SK-N-SH treated with all-trans-retinoic acid at 6 μM for 48 hours (cell line): Measurements from ENCODE around the gene GRHL3.

Experiments
- PPARA ChIP-seq: fragments of 250-450 bp; sonication (Bioruptor Pico); IDR thresholded peaks from 2 replicates; pipeline ENCODE4 v1.5.0; 2020; ENCODE audit warnings: mild to moderate bottlenecking, borderline replicate concordance
- TCF4 ChIP-seq: fragments of 250-450 bp; sonication (Bioruptor Pico); IDR thresholded peaks from 2 replicates; pipeline ENCODE4 v1.8.0; 2021; ENCODE audit warnings: mild to moderate bottlenecking, moderate library complexity, borderline replicate concordance
- ZFP3 ChIP-seq: fragments of 250-450 bp; sonication (Bioruptor Pico); IDR thresholded peaks from 2 replicates; pipeline ENCODE4 v1.5.0; 2020; ENCODE audit warnings: mild to moderate bottlenecking, moderate library complexity
- ZNF565 ChIP-seq: fragments of 450-650 bp; formaldehyde crosslinking; conservative IDR thresholded peaks from 2 replicates; pipeline ENCODE4 v1.5.0; 2020; ENCODE audit warnings: low read depth, mild to moderate bottlenecking, moderate library complexity
- ZNF70 ChIP-seq: fragments of 450-650 bp; formaldehyde crosslinking; IDR thresholded peaks from 2 replicates; pipeline ENCODE4 v1.5.0; 2020; ENCODE audit warnings: mild to moderate bottlenecking, moderate library complexity

DNA sequence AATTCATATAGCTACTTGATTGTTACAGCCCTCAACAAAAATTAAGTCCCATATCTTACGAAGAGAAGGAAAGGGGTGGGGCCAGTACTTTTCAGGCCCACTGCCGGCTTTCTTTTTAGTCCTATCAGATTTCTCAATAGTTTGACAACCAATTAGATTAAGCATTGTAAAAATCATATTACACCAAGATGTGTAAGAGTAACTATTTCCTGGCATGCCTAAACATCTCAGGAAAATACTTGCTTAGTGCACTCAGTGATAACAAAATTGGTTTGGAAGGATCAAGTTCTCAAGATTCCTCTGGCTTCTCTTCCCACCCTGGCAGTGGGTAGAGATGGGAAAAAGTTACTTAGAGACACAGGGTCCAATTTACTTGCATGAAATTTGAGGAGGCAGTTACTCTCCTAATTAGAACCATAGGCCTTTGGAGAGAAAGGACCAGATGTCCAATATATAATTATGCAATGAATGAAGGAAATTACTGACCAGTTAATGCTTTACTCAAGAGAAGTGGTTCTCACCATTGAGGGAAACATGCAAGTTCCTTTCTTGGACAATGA is 64.3 kb downstream of the GRHL3 start:
- no peak for TF ChIP-seq TCF4 (CRISPR knock-in tag)
- TF ChIP-seq ZNF565, result no peak
- no peak for TF ChIP-seq PPARA (CRISPR knock-in tag)
- no peak for TF ChIP-seq ZNF70
- no peak for TF ChIP-seq ZFP3 (CRISPR knock-in tag)
